Thoracic aorta (tissue), 2 donors: ENCODE measurements around the gene PAGR1. TPM values are rescaled to one million over a fixed set of nuclear protein-coding genes. Genes with fewer than 3 reads are reported as not detected.

Experiments used
- ATAC-seq: fragments of 150-250 bp; one replicate; pipeline ENCODE4 v1.8.0; 2017; ENCODE audit warnings: low read depth; ENCODE audit not compliant: insufficient number of reproducible peaks, low FRiP score
- DNase-seq: peaks from one replicate; pipeline ENCODE4 v3.0.0-alpha.2; 2020; ENCODE audit warnings: low spot score
- H3K27ac ChIP-seq, 2 donors: fragments of 200-600 bp; sonication (generic); 1 replicate in 1 of 2; 2 replicates in 1 of 2; pipeline ENCODE4 v1.5.1; 2016; ENCODE audit warnings: mild to moderate bottlenecking in 2 of 2, moderate library complexity in 2 of 2
- H3K27me3 ChIP-seq: fragments of 200-600 bp; sonication (generic); replicated peaks from 2 replicates; pipeline ENCODE4 v1.6.0; 2016; ENCODE audit warnings: mild to moderate bottlenecking; ENCODE audit not compliant: insufficient read depth
- H3K36me3 ChIP-seq: fragments of 200-600 bp; sonication (generic); one replicate; pipeline ENCODE4 v1.5.1; 2016
- H3K4me1 ChIP-seq, 2 donors: fragments of 200-600 bp; sonication (generic); 1 replicate in 1 of 2; 2 replicates in 1 of 2; pipeline versions ENCODE4 v1.5.1 to v1.6.0; 2016; ENCODE audit warnings: low read depth in 2 of 2, mild to moderate bottlenecking in 1 of 2; ENCODE audit not compliant: control insufficient read depth in 1 of 2
- H3K4me3 ChIP-seq: fragments of 200-600 bp; sonication (generic); 2 replicates; pipeline ENCODE4 v1.5.1; 2016; ENCODE audit warnings: mild to moderate bottlenecking
- H3K9me3 ChIP-seq: fragments of 200-600 bp; sonication (generic); 2 replicates; pipeline ENCODE4 v1.5.1; 2016
- total RNA-seq, 2 donors: library from RNA; depleted of rRNA; stranded (reverse); fragments of >200 nt; gene quantifications; one replicate each; pipeline versions ENCODE4 v1.1.0 to v1.2.3, GENCODE V29; 2016
- TF ChIP-seq, protein P1 (sequence below): fragments of 200-600 bp; sonication (generic); IDR thresholded peaks from one replicate; pipeline ENCODE4 v1.5.1; 2019; ENCODE audit warnings: antibody characterized with exemption

The PAGR1 gene
- total RNA-seq, 2 donors from 2014 or later: 40.8 to 45.2 TPM

DNA sequence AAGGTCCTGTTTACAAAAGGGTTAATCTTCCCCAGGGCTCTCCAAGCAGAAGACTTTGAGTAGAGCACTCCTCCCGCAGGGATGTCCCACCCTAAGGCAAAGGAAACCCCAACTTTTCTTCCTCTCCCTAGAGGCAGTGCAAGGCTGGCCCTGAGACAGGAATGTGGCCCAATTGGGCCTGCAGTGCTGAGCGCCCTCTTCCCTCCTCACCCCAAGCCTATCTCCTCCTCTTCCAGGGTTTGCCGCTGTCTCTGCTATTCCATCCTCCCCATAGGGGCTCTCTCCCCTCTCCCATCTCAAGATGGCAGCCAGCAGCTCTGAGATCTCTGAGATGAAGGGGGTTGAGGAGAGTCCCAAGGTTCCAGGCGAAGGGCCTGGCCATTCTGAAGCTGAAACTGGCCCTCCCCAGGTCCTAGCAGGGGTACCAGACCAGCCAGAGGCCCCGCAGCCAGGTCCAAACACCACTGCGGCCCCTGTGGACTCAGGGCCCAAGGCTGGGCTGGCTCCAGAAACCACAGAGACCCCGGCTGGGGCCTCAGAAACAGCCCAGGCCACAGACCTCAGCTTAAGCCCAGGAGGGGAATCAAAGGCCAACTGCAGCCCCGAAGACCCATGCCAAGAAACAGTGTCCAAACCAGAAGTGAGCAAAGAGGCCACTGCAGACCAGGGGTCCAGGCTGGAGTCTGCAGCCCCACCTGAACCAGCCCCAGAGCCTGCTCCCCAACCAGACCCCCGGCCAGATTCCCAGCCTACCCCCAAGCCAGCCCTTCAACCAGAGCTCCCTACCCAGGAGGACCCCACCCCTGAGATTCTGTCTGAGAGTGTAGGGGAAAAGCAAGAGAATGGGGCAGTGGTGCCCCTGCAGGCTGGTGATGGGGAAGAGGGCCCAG, 3.0 kb upstream of the PAGR1 start:
- Histone ChIP-seq H3K27me3 (no peaks in the 10 kb centered on the region), H3K27ac (peak overlapping the region; percentile 92 to 96), H3K4me1 (peaks cover 57 to 77% of the 10 kb centered on the region in 2 donors), H3K36me3 (peaks cover 9% of the 10 kb centered on the region), H3K4me3 (peak overlapping the region; percentile 79), H3K9me3 (no peaks in the 10 kb centered on the region)
- ATAC-seq (no peak), DNase-seq (no peak)
- TF ChIP-seq, protein P1, sequence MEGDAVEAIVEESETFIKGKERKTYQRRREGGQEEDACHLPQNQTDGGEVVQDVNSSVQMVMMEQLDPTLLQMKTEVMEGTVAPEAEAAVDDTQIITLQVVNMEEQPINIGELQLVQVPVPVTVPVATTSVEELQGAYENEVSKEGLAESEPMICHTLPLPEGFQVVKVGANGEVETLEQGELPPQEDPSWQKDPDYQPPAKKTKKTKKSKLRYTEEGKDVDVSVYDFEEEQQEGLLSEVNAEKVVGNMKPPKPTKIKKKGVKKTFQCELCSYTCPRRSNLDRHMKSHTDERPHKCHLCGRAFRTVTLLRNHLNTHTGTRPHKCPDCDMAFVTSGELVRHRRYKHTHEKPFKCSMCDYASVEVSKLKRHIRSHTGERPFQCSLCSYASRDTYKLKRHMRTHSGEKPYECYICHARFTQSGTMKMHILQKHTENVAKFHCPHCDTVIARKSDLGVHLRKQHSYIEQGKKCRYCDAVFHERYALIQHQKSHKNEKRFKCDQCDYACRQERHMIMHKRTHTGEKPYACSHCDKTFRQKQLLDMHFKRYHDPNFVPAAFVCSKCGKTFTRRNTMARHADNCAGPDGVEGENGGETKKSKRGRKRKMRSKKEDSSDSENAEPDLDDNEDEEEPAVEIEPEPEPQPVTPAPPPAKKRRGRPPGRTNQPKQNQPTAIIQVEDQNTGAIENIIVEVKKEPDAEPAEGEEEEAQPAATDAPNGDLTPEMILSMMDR: no peak

DNA sequence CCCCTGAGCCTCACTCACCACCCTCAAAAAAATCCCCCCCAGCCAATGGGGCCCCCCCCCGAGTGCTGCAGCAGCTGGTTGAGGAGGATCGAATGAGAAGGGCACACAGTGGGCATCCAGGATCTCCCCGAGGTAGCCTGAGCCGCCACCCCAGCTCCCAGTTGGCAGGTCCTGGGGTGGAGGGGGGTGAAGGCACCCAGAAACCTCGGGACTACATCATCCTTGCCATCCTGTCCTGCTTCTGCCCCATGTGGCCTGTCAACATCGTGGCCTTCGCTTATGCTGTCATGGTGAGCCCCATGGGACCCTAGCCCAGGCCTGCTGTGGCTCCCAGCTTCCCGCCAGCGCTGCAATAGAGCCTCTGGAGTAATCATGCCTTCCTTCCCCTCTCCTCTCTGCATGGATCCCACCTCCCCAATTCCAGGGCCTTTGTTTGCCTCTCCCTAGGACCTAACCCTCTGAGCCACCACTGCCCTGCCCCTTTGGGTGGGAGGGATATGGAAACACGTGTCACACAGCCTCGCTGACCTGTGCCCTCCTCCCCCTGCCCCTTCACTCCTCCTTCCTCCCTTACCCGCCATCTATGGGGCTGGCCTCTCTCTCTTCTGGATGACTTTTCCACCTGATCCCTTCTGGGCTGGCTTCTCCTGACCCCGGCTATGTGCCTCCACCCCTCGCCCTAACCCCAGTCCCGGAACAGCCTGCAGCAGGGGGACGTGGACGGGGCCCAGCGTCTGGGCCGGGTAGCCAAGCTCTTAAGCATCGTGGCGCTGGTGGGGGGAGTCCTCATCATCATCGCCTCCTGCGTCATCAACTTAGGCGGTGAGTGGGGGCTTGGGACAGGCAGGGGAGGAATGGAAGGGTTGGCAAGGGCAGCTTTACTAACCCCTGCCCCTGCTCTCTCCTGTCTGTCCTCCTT, 2.0 kb upstream of the PAGR1 start:
- H3K27me3 ChIP-seq: no peaks in the 10 kb centered on the region
- ATAC-seq: no peak
- TF ChIP-seq, protein P1: no peak
- H3K27ac ChIP-seq: peak overlapping the region; percentile 92 to 96
- H3K36me3 ChIP-seq: peaks cover 3% of the 10 kb centered on the region
- no peaks in the 10 kb centered on the region for H3K9me3 ChIP-seq
- no peak for DNase-seq
- no peak overlapping the region for H3K4me3 ChIP-seq
- peaks cover 48 to 71% of the 10 kb centered on the region in 2 donors for H3K4me1 ChIP-seq

DNA sequence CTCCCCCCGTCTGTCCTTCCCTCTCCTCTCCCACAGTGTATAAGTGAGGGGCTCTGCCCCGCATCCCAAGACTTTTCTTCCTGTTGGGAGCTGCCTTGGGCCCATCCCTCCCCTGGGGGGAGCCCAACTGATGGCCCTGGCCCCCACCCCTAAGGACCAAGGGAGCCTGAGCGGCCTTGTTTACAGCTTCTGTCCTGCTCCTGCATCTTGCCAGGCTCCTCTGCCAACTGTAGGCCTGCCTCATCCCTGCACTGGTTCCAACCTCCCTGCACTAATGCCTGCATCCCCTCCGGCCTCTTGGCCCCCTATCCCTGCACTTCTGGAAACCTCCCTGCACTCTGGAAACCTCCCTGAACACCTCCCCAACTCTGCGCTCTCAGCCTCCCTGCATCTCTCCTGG, 1.4 kb upstream of the PAGR1 start:
- TF ChIP-seq, protein P1: no peak
- peaks cover 43 to 71% of the 10 kb centered on the region in 2 donors for H3K4me1 ChIP-seq
- H3K27ac ChIP-seq: peak overlapping the region; percentile 92 to 96
- H3K27me3 ChIP-seq: no peaks in the 10 kb centered on the region
- H3K36me3 ChIP-seq: no peaks in the 10 kb centered on the region
- peak overlapping the region; percentile 95 for H3K4me3 ChIP-seq
- H3K9me3 ChIP-seq: no peaks in the 10 kb centered on the region
- DNase-seq (no peak), ATAC-seq (no peak)

DNA sequence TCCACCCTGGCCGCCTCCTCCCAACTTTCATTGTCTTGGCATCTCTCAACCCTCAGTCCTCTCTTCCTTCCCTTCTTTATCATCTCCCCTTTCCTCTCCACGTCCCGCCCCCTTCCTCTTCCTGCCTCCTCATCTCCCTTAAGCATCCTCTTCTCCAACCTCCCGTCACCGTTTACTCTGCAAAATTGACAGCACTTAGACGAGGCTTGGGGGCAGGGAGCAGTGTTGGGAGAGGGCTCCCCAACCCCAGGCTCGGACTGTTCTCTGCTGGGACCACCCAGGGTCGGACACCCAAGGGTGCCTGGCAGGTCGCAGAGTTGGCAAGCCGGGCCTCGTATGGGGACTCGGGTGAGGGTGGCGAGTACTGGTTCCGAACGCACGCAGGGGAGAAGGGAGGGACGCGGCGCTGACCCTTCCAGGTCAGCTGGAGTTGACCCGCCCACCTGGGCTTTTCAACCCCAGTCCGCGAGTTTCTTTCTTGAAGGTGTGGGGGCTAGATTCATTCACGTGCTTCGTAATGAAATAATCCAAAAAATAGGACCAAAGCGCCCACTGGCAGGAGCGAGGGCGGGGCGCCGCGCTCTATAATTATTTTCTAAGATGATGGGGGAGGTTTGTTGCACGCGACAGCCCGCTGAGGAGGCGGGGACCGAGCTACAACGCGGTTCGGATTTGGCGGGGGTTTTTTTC, 775 bp upstream of the PAGR1 start:
- DNase-seq: no peak
- H3K4me1 ChIP-seq: peaks cover 48 to 71% of the 10 kb centered on the region in 2 donors

More for the DNA sequence above, 775 bp upstream of the PAGR1 start:
- Histone ChIP-seq H3K36me3 (no peaks in the 10 kb centered on the region), H3K27me3 (no peaks in the 10 kb centered on the region), H3K9me3 (no peaks in the 10 kb centered on the region), H3K4me3 (peak overlapping the region; percentile 95), H3K27ac (peak overlapping the region; percentile 92 to 96)
- TF ChIP-seq, protein P1: no peak
- ATAC-seq: no peak
